Retina (tissue), 1 donor: ENCODE results near the gene ANKIB1.
A peak's percentile ranks its signal among the peaks of the same experiment; 100 is the strongest.
"Not testable (repeated sequence)": the region's sequence is repeated elsewhere in the genome, so short reads cannot be mapped to it uniquely, and the experiment has no call there.

ENCODE experiments used
- DNase-seq: peaks from one replicate; pipeline ENCODE4 v3.0.0-alpha.2; 2016

ANKIB1 gene, protein sequence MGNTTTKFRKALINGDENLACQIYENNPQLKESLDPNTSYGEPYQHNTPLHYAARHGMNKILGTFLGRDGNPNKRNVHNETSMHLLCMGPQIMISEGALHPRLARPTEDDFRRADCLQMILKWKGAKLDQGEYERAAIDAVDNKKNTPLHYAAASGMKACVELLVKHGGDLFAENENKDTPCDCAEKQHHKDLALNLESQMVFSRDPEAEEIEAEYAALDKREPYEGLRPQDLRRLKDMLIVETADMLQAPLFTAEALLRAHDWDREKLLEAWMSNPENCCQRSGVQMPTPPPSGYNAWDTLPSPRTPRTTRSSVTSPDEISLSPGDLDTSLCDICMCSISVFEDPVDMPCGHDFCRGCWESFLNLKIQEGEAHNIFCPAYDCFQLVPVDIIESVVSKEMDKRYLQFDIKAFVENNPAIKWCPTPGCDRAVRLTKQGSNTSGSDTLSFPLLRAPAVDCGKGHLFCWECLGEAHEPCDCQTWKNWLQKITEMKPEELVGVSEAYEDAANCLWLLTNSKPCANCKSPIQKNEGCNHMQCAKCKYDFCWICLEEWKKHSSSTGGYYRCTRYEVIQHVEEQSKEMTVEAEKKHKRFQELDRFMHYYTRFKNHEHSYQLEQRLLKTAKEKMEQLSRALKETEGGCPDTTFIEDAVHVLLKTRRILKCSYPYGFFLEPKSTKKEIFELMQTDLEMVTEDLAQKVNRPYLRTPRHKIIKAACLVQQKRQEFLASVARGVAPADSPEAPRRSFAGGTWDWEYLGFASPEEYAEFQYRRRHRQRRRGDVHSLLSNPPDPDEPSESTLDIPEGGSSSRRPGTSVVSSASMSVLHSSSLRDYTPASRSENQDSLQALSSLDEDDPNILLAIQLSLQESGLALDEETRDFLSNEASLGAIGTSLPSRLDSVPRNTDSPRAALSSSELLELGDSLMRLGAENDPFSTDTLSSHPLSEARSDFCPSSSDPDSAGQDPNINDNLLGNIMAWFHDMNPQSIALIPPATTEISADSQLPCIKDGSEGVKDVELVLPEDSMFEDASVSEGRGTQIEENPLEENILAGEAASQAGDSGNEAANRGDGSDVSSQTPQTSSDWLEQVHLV

GRCh38 chr7:92245487-92246359 lies at the start of gene ANKIB1, which contains the start of gene KRIT1:
ANKIB1 (plus strand) TSS chr7:92245974; CDS start chr7:92294979, 49,005 bp downstream.
KRIT1 (minus strand) TSS chr7:92245914; CDS start chr7:92242135, 3,779 bp downstream.
- DNase-seq = peak; percentile 93

DNA sequence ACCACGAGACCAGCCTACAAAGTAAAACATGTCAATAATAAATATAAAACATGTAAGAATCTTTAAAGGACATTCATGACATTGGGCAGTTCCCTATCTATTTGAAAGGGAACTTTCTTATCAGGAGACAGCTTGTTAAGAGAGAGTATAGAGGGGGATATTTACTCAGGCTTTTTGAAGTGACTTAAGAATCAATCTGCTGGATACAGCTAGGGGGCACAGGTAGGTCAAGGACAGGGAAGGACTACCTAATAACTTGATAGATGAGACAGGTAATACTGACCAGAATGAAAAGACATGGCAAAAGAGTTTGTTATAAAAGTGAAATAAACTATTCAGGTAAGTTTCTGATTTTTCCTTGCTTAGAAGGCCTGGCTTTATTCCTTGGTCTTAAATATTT lies 45.0 kb upstream of the ANKIB1 start:
- no peak for DNase-seq

DNA sequence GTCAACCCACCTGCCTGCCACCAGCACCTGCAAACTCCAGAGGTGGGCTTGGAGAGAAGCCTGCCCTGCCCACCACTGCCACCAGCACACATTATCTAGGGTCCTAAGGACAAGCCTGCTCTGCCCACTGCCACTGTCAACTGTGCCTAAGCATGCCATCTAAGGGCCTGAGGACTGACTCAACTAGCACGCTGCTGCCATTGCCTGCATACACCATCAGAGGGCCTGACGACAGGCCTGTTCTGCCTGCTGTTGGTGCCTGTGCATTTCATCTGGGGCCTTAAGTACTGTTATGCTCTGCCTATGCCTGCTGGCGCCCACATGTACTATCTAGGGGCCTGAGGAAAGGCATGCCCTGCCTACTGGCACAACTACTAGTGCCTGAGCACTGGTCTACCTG lies 39.8 kb upstream of the ANKIB1 start:
- DNase-seq = no peak

DNA sequence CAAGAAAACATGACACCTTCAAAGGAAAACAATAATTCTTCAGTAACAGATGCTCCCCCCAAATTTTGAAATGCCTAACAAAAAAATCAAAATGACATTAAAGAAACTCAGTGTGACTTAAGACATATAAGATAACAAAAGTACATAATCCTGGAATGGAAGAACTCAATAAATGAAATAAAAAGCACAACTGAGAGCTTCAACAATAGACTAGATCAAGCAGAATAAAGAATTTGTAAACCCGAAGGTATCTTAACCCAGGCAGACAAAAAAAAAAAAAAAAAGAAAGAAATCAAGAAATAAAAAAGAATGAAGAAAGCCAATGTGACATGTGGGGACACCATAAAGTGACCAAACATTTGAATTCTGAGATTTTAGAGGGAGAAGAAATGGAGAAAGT lies 39.1 kb upstream of the ANKIB1 start:
- DNase-seq = no peak

GRCh38 chr7:92221766-92222165 lies 24.0 kb upstream of the ANKIB1 start:
- DNase-seq = no peak

DNA sequence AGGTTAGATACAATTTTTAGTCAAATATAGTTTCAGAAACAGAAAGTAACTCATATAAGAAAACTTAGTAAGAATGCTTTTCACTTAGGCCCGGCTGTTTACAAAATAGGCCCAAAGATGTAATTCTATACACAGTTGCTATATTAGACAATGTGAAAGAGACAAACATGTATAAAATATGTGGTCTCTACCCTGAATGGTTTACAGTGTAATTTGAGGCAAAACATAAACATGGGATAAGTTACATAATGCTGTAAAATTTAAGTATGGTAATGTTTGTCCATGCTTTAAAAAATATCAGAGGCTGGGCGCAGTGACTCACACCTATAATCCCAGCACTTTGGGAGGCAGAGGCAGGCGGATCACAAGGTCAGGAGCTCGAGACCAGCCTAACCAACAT lies 18.8 kb upstream of the ANKIB1 start:
- no peak for DNase-seq

- no peak for DNase-seq
Observed at GRCh38 chr7:92228100-92228499, 17.7 kb upstream of the ANKIB1 start.

DNA sequence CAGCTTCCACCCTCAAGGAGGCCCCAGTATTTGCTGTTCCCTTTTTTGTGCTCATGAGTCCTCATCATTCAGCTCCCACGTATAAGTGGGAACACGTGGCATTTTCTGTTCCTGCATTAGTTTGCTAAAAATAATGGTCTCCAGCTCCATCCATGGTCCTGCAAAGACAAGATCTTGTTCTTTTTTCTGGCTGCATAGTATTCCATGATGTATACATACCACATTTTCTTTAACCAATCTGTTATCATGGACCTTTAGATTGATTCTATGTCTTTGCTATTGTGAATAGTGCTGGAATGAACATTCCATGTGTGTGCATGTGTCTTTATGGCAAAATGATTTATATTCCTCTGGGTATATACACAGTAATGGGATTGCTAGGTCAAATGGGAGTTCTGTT lies 17.0 kb upstream of the ANKIB1 start:
- no peak for DNase-seq

DNA sequence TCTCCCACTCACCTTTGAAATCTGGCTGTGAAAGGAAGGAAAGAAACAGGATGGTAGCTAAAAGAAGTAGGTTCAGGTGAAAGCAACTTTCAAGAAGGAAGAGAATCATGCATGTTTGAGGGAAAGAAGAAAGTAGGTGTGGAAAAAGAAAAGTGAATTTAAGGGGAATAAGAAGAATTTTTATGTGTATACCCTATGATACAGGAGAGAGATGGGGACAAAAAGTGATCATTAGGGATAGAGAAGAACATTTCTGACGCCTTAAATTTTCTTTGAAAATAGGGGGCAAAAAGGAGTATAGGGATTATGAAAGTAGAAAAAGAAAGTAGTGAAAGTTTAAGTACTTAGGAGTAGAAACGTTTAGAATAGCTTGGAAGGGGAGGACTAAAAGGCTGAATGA lies 15.2 kb upstream of the ANKIB1 start:
- DNase-seq = no peak

GRCh38 chr7:92242972-92243371 lies 2.8 kb upstream of the ANKIB1 start:
- no peak for DNase-seq

GRCh38 chr7:92244808-92245486 lies 827 bp upstream of the ANKIB1 start:
- DNase-seq = no peak

- peak; percentile 86 for DNase-seq
Observed at GRCh38 chr7:92246360-92247101, 757 bp downstream of the ANKIB1 start.

DNA sequence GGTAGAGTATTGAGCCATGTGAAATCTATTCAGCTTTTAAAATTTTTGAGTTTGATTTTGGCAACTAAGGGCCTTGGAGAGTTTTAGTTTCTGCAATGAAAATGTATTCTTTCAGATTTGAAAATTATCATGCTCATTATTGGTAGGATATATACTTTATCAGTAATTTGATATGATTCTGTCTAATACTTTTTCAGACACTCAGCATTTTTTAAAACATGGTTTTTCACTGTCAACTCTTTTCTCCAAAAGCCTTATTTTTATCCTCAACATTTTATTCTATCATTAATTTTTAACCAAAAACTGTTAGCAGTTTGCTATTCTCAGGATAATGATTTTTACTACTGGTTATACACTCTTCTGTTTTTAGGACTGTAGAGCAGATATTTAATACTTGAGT lies 4.8 kb downstream of the ANKIB1 start:
- no peak for DNase-seq

GRCh38 chr7:92251181-92251580 lies 5.4 kb downstream of the ANKIB1 start:
- DNase-seq = no peak

GRCh38 chr7:92253251-92253650 lies 7.5 kb downstream of the ANKIB1 start:
- DNase-seq = no peak

GRCh38 chr7:92254800-92255199 lies 9.0 kb downstream of the ANKIB1 start:
- not testable (repeated sequence) for DNase-seq

GRCh38 chr7:92255308-92255707 lies 9.5 kb downstream of the ANKIB1 start:
- no peak for DNase-seq

GRCh38 chr7:92259062-92259461 lies 13.3 kb downstream of the ANKIB1 start:
- no peak for DNase-seq

- DNase-seq = no peak
Observed at GRCh38 chr7:92259610-92260247, 14.0 kb downstream of the ANKIB1 start.

DNA sequence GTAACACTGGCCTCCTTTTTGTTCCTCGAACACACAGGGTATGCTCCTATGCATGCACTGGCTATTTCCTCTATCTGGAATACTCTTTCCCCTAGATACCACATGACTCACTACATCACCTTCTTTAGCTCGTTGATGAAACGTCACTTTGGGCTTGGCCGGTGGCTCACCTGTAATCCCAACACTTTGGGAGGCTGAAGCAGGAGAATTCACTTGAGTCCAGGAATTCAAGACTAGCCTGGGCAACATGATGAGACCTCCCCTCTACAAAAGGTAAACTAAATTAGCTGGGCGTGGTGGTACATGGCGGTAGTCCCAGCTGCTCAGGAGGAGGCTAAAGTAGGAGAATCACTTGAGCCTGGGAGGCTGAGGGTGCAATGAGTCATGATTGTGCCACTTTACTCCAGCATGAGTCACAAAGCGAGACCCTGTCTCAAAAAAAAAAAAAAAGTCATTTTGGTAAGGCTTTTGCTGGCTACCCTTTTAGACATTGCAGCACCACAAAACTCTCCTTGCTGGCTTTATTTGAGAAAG lies 14.5 kb downstream of the ANKIB1 start:
- no peak for DNase-seq
